Smooth muscle cell of bladder (primary cell): ENCODE results near the gene SERINC3. TPM values are rescaled to one million over a fixed set of nuclear protein-coding genes. Genes with fewer than 3 reads are reported as not detected.

Experiments
- total RNA-seq: library from RNA; depleted of rRNA; stranded (reverse); fragments of >200 nt; gene quantifications from 2 replicates; pipeline ENCODE4 v1.2.3, GENCODE V29; 2014

The SERINC3 gene
- total RNA-seq = 118 and 157 TPM in 2 replicates

DNA sequence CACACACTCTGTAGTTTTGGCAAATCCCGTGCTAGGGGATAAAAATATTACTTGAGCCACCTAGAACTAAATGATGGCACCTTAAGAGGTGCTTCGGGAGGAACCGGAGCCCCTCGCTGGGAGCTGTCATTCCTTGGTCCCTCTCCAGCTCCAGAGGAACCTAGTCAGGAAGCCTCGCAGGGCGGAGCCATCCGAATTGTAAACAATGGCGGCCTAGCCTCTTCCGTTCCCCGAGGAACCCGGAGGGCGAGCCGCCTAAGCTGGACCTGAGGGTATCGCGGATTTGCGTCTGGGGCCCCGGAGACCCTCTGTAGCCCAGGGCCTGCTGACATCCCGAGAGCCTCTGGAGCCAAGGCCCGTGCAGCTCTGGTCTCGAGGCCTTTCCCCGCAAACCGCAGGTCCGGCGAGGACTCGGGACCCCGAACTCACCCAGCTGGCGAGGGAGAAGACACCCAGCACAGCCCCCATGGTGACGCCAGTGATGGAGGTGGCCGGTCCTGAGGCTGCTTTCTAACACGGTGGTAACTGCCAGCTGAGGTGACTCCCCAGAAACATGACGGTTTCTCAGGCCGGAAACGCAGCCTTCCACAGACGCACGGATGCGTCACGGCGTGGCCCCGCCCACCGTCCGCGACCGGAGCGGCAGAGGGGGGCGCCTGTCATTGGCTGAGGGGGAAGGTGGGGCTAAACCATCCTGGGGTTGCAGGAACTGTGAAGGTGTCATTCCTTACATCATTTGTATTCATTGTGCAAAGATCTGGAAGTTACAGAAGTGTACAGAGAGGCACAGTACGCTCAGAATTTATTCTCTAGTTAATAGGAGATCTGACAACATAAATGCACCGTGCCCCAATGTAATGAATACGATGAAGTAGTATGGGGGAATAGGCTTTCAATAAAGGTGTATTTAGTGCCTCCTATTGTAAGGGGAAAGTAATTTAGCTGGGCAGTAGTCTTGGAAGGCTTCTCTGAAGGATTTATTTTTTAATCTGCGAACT is at the start of gene SERINC3:
SERINC3 (minus strand) TSS at position 587 of the 998 bp plus-strand sequence; CDS start at position 468, 119 bp downstream.

DNA sequence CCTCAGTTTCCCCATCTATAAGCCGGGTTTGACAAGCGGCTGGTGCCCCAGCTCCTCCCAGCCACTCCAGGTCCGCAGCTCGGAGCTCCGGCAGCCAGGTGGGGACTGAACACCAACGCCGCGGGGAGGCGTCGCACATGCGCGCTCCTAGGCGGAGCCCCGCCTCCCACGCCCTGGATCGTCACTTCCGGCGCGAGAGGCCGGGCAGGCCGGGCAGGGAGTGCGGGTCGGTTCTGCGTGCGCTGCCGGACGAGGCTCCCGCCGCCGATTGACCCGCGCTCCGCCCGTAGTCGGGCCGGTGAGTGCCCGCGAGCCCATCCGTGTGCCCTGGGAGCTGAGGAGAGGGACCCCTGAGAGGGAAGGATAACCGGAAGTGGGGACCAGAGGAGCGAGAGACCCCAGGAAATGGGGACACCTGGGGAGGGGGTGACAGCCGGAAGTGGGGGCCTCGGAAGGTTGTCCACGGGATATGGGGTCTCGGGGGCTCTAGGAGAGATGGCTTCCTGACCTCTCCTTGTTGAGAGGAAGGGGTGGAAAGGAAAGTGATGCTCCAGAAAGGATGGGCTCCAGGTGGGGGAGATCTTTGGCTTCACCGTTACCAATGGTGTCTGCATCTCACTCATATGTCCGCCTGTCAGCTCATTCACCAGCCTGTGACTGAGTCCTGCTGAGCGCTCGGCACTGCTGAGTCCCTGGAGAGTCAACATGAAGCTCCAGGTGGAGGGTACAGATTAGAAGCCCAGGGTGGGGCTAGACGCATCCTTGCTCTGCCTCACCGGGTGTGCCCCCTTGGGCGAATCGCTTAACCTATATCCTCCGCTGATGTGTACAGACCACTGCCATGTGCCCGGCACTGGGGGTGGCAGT is 45.9 kb downstream of the SERINC3 start, which contains the start of gene TTPAL:
TTPAL (plus strand) TSS at position 181 of the 867 bp plus-strand sequence. CDS start 4,126 bp downstream, outside the sequence.

Other genes with a start within 250 kb of the SERINC3 start
- gene FITM2, start 210.9 kb downstream of the SERINC3 start, total RNA-seq = 5.2 and 6.1 TPM in 2 replicates
- not detected in 2 replicates for gene R3HDML, start 185.0 kb downstream of the SERINC3 start, total RNA-seq
- gene HNF4A, start 166.4 kb downstream of the SERINC3 start, total RNA-seq = not detected in 2 replicates
- 7.1 and 9.2 TPM in 2 replicates for gene TTPAL, start 46.2 kb downstream of the SERINC3 start, total RNA-seq
- gene PKIG, start 60.5 kb upstream of the SERINC3 start, total RNA-seq = 88.0 and 120 TPM in 2 replicates
- gene ADA, start 129.6 kb upstream of the SERINC3 start, total RNA-seq = 5.3 and 14.7 TPM in 2 replicates
- gene CCN5, start 193.3 kb upstream of the SERINC3 start, total RNA-seq = 1.1 and 5.0 TPM in 2 replicates
- gene KCNK15, start 223.8 kb upstream of the SERINC3 start, total RNA-seq = 0.28 and 0.83 TPM in 2 replicates